Liver (tissue), 9 donors: Measurements from ENCODE around the gene IYD. TPM values are rescaled to one million over a fixed set of nuclear protein-coding genes. Genes with fewer than 3 reads are reported as not detected.
A peak's percentile ranks its signal among the peaks of the same experiment; 100 is the strongest.

Source experiments
- DNase-seq: peaks from one replicate; pipeline ENCODE4 v3.0.0-alpha.2; 2017; ENCODE audit warnings: low spot score
- H3K27ac ChIP-seq, 2 donors: one replicate each; pipeline ENCODE4 v1.7.0; 2013; ENCODE audit warnings: inconsistent platforms in 2 of 2, low read length in 2 of 2, control low read depth in 1 of 2, low read depth in 1 of 2, mild to moderate bottlenecking in 1 of 2
- H3K27me3 ChIP-seq, 4 donors: one replicate each; pipeline versions ENCODE4 v1.6.1 to v1.7.0; 2013; ENCODE audit warnings: low read length in 3 of 4, inconsistent platforms in 1 of 4, mild to moderate bottlenecking in 1 of 4, moderate library complexity in 1 of 4; ENCODE audit not compliant: control insufficient read depth in 4 of 4, insufficient read depth in 4 of 4
- H3K36me3 ChIP-seq, 4 donors: one replicate each; pipeline versions ENCODE4 v1.6.1 to v1.7.0; 2013; ENCODE audit warnings: low read length in 3 of 4, mild to moderate bottlenecking in 3 of 4, low read depth in 1 of 4, moderate library complexity in 1 of 4; ENCODE audit not compliant: control insufficient read depth in 4 of 4, insufficient read depth in 3 of 4
- H3K4me1 ChIP-seq, 4 donors: one replicate each; pipeline versions ENCODE4 v1.6.1 to v1.7.0; 2013; ENCODE audit warnings: low read length in 3 of 4, mild to moderate bottlenecking in 3 of 4, moderate library complexity in 1 of 4; ENCODE audit not compliant: control insufficient read depth in 4 of 4, insufficient read depth in 4 of 4
- H3K4me3 ChIP-seq, 3 donors: one replicate each; pipeline versions ENCODE4 v1.6.1 to v1.7.0; 2013; ENCODE audit warnings: low read length in 3 of 3, control low read depth in 1 of 3, low read depth in 1 of 3, mild to moderate bottlenecking in 1 of 3
- H3K9ac ChIP-seq, 2 donors: one replicate each; pipeline ENCODE4 v1.7.0; 2013; ENCODE audit warnings: low read length in 2 of 2, mild to moderate bottlenecking in 2 of 2, moderate library complexity in 2 of 2, control low read depth in 1 of 2, low read depth in 1 of 2
- H3K9me3 ChIP-seq, 4 donors: one replicate each; pipeline versions ENCODE4 v1.6.1 to v1.7.0; 2013; ENCODE audit warnings: low read length in 3 of 4; ENCODE audit not compliant: control insufficient read depth in 4 of 4
- EGR1 ChIP-seq, 2 donors: IDR thresholded peaks; 2 replicates each; pipeline ENCODE4 v1.6.1; 2016 to 2018; ENCODE audit warnings: antibody characterized with exemption in 2 of 2, low read depth in 2 of 2
- FOXA1 ChIP-seq: IDR thresholded peaks from 2 replicates; pipeline ENCODE4 v1.6.1; 2016; ENCODE audit warnings: antibody characterized with exemption
- FOXA2 ChIP-seq: IDR thresholded peaks from 2 replicates; pipeline ENCODE4 v1.6.1; 2016; ENCODE audit warnings: antibody characterized with exemption
- GABPA ChIP-seq, 2 donors: IDR thresholded peaks in 1 of 2; conservative IDR thresholded peaks in 1 of 2; 2 replicates each; pipeline ENCODE4 v1.6.1; 2016; ENCODE audit warnings: antibody characterized with exemption in 2 of 2, mild to moderate bottlenecking in 1 of 2, moderate library complexity in 1 of 2
- HNF4A ChIP-seq, 2 donors: conservative IDR thresholded peaks; 2 replicates each; pipeline ENCODE4 v1.6.1; 2016; ENCODE audit warnings: antibody characterized with exemption in 2 of 2, mild to moderate bottlenecking in 2 of 2
- HNF4G ChIP-seq: IDR thresholded peaks from 2 replicates; pipeline ENCODE4 v1.6.1; 2016; ENCODE audit warnings: antibody characterized with exemption
- JUND ChIP-seq, 2 donors: IDR thresholded peaks; 2 replicates each; pipeline ENCODE4 v1.6.1; 2016; ENCODE audit warnings: antibody characterized with exemption in 2 of 2
- RAD21 ChIP-seq, 2 donors: IDR thresholded peaks; 2 replicates each; pipeline ENCODE4 v1.6.1; 2016; ENCODE audit warnings: antibody characterized with exemption in 2 of 2, mild to moderate bottlenecking in 2 of 2
- RXRA ChIP-seq, 2 donors: IDR thresholded peaks; 2 replicates each; pipeline ENCODE4 v1.6.1; 2017 to 2018; ENCODE audit warnings: antibody characterized with exemption in 2 of 2, mild to moderate bottlenecking in 1 of 2
- SP1 ChIP-seq: IDR thresholded peaks from 2 replicates; pipeline ENCODE4 v1.6.1; 2018; ENCODE audit warnings: antibody characterized with exemption, mild to moderate bottlenecking
- TAF1 ChIP-seq: conservative IDR thresholded peaks from 2 replicates; pipeline ENCODE4 v1.6.1; 2016; ENCODE audit warnings: antibody characterized with exemption, mild to moderate bottlenecking
- YY1 ChIP-seq: IDR thresholded peaks from 2 replicates; pipeline ENCODE4 v1.6.1; 2016; ENCODE audit warnings: antibody characterized with exemption, mild to moderate bottlenecking
- WGBS: extraction: QIAGEN DNeasy Blood & Tissue Kit; methylation state at CpG from one replicate; pipeline ENCODE4 v1.1.7; 2013; 5-methylcytosine and 5-hydroxymethylcytosine counted together
- polyA plus RNA-seq, 2 donors: library from polyadenylated mRNA; stranded (reverse) in 1 of 2; unstranded in 1 of 2; fragments of 200-250 nt in 1 of 2; fragments of >200 nt in 1 of 2; fragmentation: Nextera tagmentation in 1 of 2; extraction: Ambion mirVana in 1 of 2; gene quantifications; one replicate each; pipeline versions ENCODE4 v1.2.1 to v1.2.3, GENCODE V29; 2013 to 2015
- total RNA-seq, 2 donors: library from RNA; depleted of rRNA; stranded (reverse); fragments of >200 nt; gene quantifications; one replicate each; pipeline ENCODE4 v1.2.3, GENCODE V29; 2014
- TF ChIP-seq, protein P1 (sequence below): IDR thresholded peaks from 2 replicates; pipeline ENCODE4 v1.6.1; 2016; ENCODE audit warnings: antibody characterized with exemption
- TF ChIP-seq, protein P2 (sequence below): IDR thresholded peaks from 2 replicates; pipeline ENCODE4 v1.6.1; 2016; ENCODE audit warnings: antibody characterized with exemption, mild to moderate bottlenecking
- TF ChIP-seq, protein P3 (sequence below): IDR thresholded peaks from 2 replicates; pipeline ENCODE4 v1.6.1; 2016; ENCODE audit warnings: antibody characterized with exemption
- TF ChIP-seq, protein P4 (sequence below): fragments of 150-350 bp; IDR thresholded peaks from 2 replicates; pipeline ENCODE4 v1.5.1; 2017; ENCODE audit warnings: improper control_type of control experiment, low read depth, low read length; ENCODE audit not compliant: missing input control
- TF ChIP-seq, protein P5 (sequence below): IDR thresholded peaks from 2 replicates; pipeline ENCODE4 v1.6.1; 2016; ENCODE audit warnings: antibody characterized with exemption
- donor health status: healthy.
- donor health status: healthy.
- donor health status: healthy.
- donor health status: healthy.
- donor health status: healthy.

IYD gene
- total and polyA plus RNA-seq, 4 donors, result 1.6 to 6.2 (median 2.6) TPM

DNA sequence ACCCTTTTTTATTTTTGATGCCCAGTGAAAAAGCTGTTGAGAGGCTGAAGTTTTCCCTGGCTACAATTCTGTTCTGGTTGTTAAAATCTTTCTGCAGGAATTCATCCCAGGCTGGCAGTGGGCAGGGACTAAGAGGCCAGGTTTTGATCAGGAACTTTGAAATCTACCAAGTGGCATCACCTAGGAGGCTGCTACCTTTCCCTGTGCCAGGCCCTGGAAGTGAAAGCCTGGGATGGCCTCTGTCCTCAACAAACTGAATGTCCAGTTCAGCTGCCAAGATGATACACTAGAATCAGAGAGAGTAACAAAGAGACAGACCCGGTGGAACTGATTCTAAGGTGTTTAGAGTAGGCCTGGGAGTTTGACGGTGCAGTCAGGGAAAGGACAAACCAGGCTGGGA, 596 bp downstream of the IYD start:
- TF ChIP-seq RAD21 (IDR thresholded peaks at IDR 0.05) (no peak), TAF1 (no peak), FOXA1 (no peak), HNF4G (no peak), FOXA2 (no peak), YY1 (no peak), JUND (IDR thresholded peaks at IDR 0.05) (no peak), GABPA (IDR thresholded peaks at IDR 0.05 in 1 of 2, conservative IDR thresholded peaks at IDR 0.05 in 1 of 2) (no peak), RXRA (IDR thresholded peaks at IDR 0.05) (no peak), EGR1 (IDR thresholded peaks at IDR 0.05; ENCODE audit: low read depth in 2 of 2) (no peak), SP1 (no peak), HNF4A (conservative IDR thresholded peaks at IDR 0.05) (no peak)
- TF ChIP-seq, protein P1, sequence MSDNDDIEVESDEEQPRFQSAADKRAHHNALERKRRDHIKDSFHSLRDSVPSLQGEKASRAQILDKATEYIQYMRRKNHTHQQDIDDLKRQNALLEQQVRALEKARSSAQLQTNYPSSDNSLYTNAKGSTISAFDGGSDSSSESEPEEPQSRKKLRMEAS, result no peak
- TF ChIP-seq, protein P2, sequence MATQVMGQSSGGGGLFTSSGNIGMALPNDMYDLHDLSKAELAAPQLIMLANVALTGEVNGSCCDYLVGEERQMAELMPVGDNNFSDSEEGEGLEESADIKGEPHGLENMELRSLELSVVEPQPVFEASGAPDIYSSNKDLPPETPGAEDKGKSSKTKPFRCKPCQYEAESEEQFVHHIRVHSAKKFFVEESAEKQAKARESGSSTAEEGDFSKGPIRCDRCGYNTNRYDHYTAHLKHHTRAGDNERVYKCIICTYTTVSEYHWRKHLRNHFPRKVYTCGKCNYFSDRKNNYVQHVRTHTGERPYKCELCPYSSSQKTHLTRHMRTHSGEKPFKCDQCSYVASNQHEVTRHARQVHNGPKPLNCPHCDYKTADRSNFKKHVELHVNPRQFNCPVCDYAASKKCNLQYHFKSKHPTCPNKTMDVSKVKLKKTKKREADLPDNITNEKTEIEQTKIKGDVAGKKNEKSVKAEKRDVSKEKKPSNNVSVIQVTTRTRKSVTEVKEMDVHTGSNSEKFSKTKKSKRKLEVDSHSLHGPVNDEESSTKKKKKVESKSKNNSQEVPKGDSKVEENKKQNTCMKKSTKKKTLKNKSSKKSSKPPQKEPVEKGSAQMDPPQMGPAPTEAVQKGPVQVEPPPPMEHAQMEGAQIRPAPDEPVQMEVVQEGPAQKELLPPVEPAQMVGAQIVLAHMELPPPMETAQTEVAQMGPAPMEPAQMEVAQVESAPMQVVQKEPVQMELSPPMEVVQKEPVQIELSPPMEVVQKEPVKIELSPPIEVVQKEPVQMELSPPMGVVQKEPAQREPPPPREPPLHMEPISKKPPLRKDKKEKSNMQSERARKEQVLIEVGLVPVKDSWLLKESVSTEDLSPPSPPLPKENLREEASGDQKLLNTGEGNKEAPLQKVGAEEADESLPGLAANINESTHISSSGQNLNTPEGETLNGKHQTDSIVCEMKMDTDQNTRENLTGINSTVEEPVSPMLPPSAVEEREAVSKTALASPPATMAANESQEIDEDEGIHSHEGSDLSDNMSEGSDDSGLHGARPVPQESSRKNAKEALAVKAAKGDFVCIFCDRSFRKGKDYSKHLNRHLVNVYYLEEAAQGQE, result no peak
- TF ChIP-seq, protein P3, sequence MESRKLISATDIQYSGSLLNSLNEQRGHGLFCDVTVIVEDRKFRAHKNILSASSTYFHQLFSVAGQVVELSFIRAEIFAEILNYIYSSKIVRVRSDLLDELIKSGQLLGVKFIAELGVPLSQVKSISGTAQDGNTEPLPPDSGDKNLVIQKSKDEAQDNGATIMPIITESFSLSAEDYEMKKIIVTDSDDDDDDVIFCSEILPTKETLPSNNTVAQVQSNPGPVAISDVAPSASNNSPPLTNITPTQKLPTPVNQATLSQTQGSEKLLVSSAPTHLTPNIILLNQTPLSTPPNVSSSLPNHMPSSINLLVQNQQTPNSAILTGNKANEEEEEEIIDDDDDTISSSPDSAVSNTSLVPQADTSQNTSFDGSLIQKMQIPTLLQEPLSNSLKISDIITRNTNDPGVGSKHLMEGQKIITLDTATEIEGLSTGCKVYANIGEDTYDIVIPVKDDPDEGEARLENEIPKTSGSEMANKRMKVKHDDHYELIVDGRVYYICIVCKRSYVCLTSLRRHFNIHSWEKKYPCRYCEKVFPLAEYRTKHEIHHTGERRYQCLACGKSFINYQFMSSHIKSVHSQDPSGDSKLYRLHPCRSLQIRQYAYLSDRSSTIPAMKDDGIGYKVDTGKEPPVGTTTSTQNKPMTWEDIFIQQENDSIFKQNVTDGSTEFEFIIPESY, result no peak
- TF ChIP-seq, protein P4, sequence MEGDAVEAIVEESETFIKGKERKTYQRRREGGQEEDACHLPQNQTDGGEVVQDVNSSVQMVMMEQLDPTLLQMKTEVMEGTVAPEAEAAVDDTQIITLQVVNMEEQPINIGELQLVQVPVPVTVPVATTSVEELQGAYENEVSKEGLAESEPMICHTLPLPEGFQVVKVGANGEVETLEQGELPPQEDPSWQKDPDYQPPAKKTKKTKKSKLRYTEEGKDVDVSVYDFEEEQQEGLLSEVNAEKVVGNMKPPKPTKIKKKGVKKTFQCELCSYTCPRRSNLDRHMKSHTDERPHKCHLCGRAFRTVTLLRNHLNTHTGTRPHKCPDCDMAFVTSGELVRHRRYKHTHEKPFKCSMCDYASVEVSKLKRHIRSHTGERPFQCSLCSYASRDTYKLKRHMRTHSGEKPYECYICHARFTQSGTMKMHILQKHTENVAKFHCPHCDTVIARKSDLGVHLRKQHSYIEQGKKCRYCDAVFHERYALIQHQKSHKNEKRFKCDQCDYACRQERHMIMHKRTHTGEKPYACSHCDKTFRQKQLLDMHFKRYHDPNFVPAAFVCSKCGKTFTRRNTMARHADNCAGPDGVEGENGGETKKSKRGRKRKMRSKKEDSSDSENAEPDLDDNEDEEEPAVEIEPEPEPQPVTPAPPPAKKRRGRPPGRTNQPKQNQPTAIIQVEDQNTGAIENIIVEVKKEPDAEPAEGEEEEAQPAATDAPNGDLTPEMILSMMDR, result no peak
- TF ChIP-seq, protein P5, sequence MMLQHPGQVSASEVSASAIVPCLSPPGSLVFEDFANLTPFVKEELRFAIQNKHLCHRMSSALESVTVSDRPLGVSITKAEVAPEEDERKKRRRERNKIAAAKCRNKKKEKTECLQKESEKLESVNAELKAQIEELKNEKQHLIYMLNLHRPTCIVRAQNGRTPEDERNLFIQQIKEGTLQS, result no peak
- peaks cover 4 to 50% (median 33%) of the 10 kb centered on the region in 4 donors for H3K4me1 ChIP-seq
- DNase-seq, result no peak
- WGBS, result 41% methylated on average over 2 of the region's 2 CpGs
- H3K9ac ChIP-seq, result peak overlapping the region in 1 of 2 donors; percentile 36
- no peaks in the 10 kb centered on the region for H3K36me3 ChIP-seq
- H3K27me3 ChIP-seq, result no peaks in the 10 kb centered on the region
- H3K27ac ChIP-seq, result peak overlapping the region; percentile 16 to 71
- H3K9me3 ChIP-seq, result no peaks in the 10 kb centered on the region
- peak overlapping the region in 2 of 3 donors; percentile 38 to 65 for H3K4me3 ChIP-seq
